ENCODE data around the gene TPK1. TPM values are rescaled to one million over a fixed set of nuclear protein-coding genes. Genes with fewer than 3 reads are reported as not detected.

Gene TPK1
- total and polyA plus RNA-seq, 2 of the 8 experiments (the other 6 are each of a cell fraction or from before 2014, with no cell fraction given) = 1.9 to 2.7 TPM

GRCh38 chr7:144782883-144783282 is 53.0 kb downstream of the TPK1 start:
- no peak for FAIRE-seq
- no peak overlapping the region for H2BK20ac ChIP-seq (ENCODE audit: low read length)
- no peak overlapping the region for H3K27ac ChIP-seq (ENCODE audit: low read depth, low read length)
- CTCF ChIA-PET (ENCODE audit: partially characterized antibody) = interaction anchor here (1.1 to 1.4 kb wide), 3 partner anchors 9 to 115 kb away, joined by 3 to 4 read pairs (median 3); no protein-coding TSS in a partner anchor
- no peak overlapping the region for H4K5ac ChIP-seq (ENCODE audit: insufficient read length, low read depth, low read length)
- no peak for DNase-seq (ENCODE audit: low read depth in 1 of 2, low spot score in 2 of 2)
- H4K20me1 ChIP-seq (replicated peaks in 1 of 2; ENCODE audit: control insufficient read depth in 1 of 2, insufficient read depth in 2 of 2, low read length in 2 of 2) = no peaks in the 10 kb centered on the region
- WGBS, 2 experiments (ENCODE audit: extremely low coverage in 1 of 2, insufficient coverage in 1 of 2, insufficient read length in 1 of 2, insufficient replicate concordance in 2 of 2, low coverage in 1 of 2, low lambda C conversion rate in 2 of 2, missing lambda C conversion rate in 1 of 2) = 37% methylated on average over 1 of the region's 1 CpG; no CpG with 5 or more reads in 1 of the 2 experiments
- peaks cover 0 to 3% (median 0%) of the 10 kb centered on the region in 4 experiments; a peak in 1 of 7 replicates for H3K4me1 ChIP-seq (replicated peaks in 1 of 4; ENCODE audit: control insufficient read depth in 3 of 4, insufficient read depth in 4 of 4, low read length in 3 of 4)
- H3K23ac ChIP-seq (ENCODE audit: insufficient read length) = no peak overlapping the region
- no peak overlapping the region for H2AK5ac ChIP-seq (ENCODE audit: low read depth, low read length)
- no peak overlapping the region for H3K9ac ChIP-seq (replicated peaks in 1 of 4; ENCODE audit: extremely low read depth in 1 of 4, low read depth in 3 of 4, low read length in 3 of 4)
- no peak overlapping the region for H4K8ac ChIP-seq (ENCODE audit: extremely low read depth, insufficient read depth, low read length)
- no peak overlapping the region for H2BK15ac ChIP-seq (ENCODE audit: low read length)
- no peak overlapping the region for H2BK5ac ChIP-seq (ENCODE audit: low read depth, low read length)
- no peaks in the 10 kb centered on the region for H3K23me2 ChIP-seq (ENCODE audit: low read depth, low read length)
- no peak overlapping the region for H2AFZ ChIP-seq (ENCODE audit: low read length)
- no peak overlapping the region for H3K4me3 ChIP-seq (ENCODE audit: extremely low read depth in 1 of 4, insufficient read depth in 2 of 4, low read depth in 3 of 4, low read length in 4 of 4)
- H4K91ac ChIP-seq (replicated peaks; ENCODE audit: insufficient read length, low read length) = no peak overlapping the region
- no peak for TF ChIP-seq SP1 (IDR thresholded peaks at IDR 0.05; ENCODE audit: low read depth, low read length)
- no peak for TF ChIP-seq SIRT6 (IDR thresholded peaks at IDR 0.05; ENCODE audit: low read length)
- TF ChIP-seq, protein P1, sequence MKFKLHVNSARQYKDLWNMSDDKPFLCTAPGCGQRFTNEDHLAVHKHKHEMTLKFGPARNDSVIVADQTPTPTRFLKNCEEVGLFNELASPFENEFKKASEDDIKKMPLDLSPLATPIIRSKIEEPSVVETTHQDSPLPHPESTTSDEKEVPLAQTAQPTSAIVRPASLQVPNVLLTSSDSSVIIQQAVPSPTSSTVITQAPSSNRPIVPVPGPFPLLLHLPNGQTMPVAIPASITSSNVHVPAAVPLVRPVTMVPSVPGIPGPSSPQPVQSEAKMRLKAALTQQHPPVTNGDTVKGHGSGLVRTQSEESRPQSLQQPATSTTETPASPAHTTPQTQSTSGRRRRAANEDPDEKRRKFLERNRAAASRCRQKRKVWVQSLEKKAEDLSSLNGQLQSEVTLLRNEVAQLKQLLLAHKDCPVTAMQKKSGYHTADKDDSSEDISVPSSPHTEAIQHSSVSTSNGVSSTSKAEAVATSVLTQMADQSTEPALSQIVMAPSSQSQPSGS (IDR thresholded peaks at IDR 0.05; ENCODE audit: low read length) = no peak
- TF ChIP-seq POLR2AphosphoS5 (IDR thresholded peaks at IDR 0.05; ENCODE audit: low read depth, low read length) = no peak
- TF ChIP-seq KDM5A (IDR thresholded peaks at IDR 0.05; ENCODE audit: low read length) = no peak
- no peak for TF ChIP-seq SP4 (IDR thresholded peaks at IDR 0.05; ENCODE audit: low read length)
- no peak for TF ChIP-seq HDAC6 (IDR thresholded peaks at IDR 0.05; ENCODE audit: low read depth, low read length)
- TF ChIP-seq SIX5 (IDR thresholded peaks at IDR 0.05; ENCODE audit: low read depth, low read length) = no peak
- TF ChIP-seq NRF1 (IDR thresholded peaks at IDR 0.05; ENCODE audit: low read depth, low read length) = no peak
- no peak for TF ChIP-seq TEAD4 (IDR thresholded peaks at IDR 0.05; ENCODE audit: low read depth, low read length)
- TF ChIP-seq SIN3A (conservative IDR thresholded peaks at IDR 0.05 in 1 of 2, IDR thresholded peaks at IDR 0.05 in 1 of 2; ENCODE audit: low read depth in 1 of 2, low read length in 2 of 2) = no peak
- H3K79me1 ChIP-seq (ENCODE audit: low read depth, low read length) = no peaks in the 10 kb centered on the region
- POLR2A ChIA-PET (ENCODE audit: partially characterized antibody) = no interaction called here
- no peaks in the 10 kb centered on the region for H3K27me3 ChIP-seq (replicated peaks in 1 of 4; ENCODE audit: control insufficient read depth in 3 of 4, extremely low read depth in 1 of 4, insufficient read depth in 3 of 4, low read length in 3 of 4)
- no peak overlapping the region for H2BK120ac ChIP-seq (replicated peaks; ENCODE audit: low read depth, low read length)
- H3K36me3 ChIP-seq (ENCODE audit: control insufficient read depth in 2 of 4, insufficient read depth in 4 of 4, low read length in 3 of 4) = no peaks in the 10 kb centered on the region
- no peak overlapping the region for H3K56ac ChIP-seq (replicated peaks; ENCODE audit: insufficient read length, low read depth, low read length)
- H3K9me3 ChIP-seq (ENCODE audit: insufficient read depth in 2 of 2, low read depth in 1 of 2, low read length in 1 of 2) = no peaks in the 10 kb centered on the region
- H3K79me2 ChIP-seq (ENCODE audit: control insufficient read depth in 1 of 2, insufficient read depth in 2 of 2, low read length in 2 of 2) = no peaks in the 10 kb centered on the region
- H2BK12ac ChIP-seq (ENCODE audit: low read depth, low read length) = no peak overlapping the region
- H3K4ac ChIP-seq (replicated peaks; ENCODE audit: insufficient read length, low read depth, low read length) = no peak overlapping the region
- no peak overlapping the region for H3K4me2 ChIP-seq (ENCODE audit: insufficient read depth in 1 of 2, low read depth in 2 of 2, low read length in 2 of 2)
- H3K18ac ChIP-seq (ENCODE audit: extremely low read depth, low read length) = no peak overlapping the region
- no peak overlapping the region for H3K14ac ChIP-seq (ENCODE audit: insufficient read length)

Data from H1 (cell line).